ENCODE data around the gene REEP1.
A peak's percentile ranks its signal among the peaks of the same experiment; 100 is the strongest.
"Not testable (repeated sequence)": the region's sequence is repeated elsewhere in the genome, so short reads cannot be mapped to it uniquely, and the experiment has no call there.

The REEP1 gene

GRCh38 chr2:86337244-86337835, at the start of gene REEP1:
Gene REEP1, minus strand, starts transcription at chr2:86337626. Its CDS starts 116 bp downstream, at chr2:86337510.
- ATAC-seq = peak; percentile 36 to 53

DNA sequence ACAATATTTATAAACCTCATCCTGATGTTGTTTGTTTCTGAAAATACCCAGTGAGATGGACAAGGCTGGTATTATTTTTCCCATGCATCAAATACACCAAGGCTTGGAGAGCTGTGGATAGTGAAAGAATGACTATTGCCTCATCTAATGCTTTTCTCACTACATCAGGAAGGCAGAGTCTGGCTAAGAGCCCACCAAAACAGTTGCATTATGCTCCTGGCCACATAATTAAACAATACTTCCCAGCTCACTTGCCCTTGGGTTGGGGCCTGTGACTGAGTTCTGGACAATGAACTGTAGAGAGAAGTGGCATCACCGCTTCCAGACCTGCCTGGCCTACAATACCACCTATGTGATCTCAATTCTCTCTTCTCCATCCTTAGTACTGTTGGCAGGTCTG, 46.4 kb upstream of the REEP1 start:
- no peak for ATAC-seq

DNA sequence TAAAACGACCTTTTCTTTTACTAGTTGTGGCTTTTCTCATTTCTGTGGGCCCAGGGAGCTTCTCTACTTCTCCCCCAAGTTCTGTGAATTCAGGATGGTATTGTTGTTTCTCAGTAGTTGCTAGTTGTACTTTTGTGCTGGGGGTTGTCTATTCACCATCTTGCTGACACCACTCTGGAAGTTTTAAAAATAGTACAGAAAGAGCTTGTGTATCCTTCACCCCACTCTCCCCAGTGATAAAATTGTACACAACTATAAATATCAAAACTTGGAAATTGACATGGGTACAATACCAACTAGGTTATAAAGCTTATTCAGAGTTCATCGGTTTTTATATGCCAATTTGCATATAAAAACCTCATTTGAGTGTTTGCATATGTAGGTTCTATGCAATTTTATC, 45.3 kb upstream of the REEP1 start:
- ATAC-seq = no peak

DNA sequence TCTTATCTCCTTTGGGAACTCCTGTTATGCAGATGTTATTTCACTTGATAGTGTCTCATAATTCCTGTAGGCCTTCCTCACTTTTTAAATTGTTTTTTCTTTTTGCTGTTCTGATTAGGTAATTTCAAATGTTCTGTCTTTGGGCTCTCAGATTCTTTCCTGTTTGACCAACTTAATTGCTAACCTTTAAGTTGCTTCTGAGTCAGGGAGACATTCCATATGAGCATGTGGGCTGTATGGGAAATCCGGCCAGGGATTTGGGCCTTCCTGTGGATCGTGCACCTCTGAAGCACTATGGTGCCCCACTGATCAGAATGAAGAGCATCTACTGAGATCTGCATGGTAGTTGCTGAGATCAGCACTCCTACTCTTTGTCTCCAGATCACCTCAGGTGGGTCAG, 44.7 kb upstream of the REEP1 start:
- no peak for ATAC-seq

DNA sequence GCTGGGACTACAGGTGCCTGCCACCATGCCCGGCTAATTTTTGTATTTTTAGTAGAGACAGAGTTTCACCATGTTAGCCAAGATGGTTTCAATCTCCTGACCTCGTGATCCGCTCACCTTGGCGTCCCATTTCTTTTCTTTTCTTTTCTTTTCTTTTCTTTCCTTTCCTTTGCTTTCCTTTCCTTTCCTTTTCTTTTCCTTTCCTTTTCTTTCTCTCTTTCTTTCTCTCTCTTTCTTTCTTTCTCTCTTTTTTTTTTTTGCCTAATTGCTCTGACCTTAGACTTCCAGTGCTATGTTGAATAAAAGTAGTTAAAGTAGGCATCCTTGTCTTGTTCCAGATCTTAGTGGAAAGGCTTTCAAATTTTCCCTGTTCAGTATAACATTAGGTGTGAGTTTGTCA, 41.0 kb upstream of the REEP1 start:
- ATAC-seq = no peak

DNA sequence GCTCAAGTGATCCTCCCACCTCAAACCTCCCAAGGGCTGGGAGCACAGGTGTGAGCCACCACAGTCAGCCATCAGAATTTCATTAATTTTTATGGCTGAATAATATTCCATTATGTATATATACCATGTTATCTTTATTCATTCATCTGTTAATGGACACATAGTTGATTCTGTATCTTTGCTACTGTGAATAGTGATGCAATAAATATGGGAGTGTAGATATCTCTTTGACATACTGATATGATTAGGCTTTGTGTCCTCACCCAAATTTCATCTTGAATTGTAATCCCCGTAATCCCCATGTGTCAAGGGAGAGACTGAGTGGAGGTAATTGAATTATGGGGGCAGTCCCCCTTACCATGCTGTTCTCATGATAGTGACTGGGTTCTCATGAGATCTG, 38.2 kb upstream of the REEP1 start:
- ATAC-seq = no peak

DNA sequence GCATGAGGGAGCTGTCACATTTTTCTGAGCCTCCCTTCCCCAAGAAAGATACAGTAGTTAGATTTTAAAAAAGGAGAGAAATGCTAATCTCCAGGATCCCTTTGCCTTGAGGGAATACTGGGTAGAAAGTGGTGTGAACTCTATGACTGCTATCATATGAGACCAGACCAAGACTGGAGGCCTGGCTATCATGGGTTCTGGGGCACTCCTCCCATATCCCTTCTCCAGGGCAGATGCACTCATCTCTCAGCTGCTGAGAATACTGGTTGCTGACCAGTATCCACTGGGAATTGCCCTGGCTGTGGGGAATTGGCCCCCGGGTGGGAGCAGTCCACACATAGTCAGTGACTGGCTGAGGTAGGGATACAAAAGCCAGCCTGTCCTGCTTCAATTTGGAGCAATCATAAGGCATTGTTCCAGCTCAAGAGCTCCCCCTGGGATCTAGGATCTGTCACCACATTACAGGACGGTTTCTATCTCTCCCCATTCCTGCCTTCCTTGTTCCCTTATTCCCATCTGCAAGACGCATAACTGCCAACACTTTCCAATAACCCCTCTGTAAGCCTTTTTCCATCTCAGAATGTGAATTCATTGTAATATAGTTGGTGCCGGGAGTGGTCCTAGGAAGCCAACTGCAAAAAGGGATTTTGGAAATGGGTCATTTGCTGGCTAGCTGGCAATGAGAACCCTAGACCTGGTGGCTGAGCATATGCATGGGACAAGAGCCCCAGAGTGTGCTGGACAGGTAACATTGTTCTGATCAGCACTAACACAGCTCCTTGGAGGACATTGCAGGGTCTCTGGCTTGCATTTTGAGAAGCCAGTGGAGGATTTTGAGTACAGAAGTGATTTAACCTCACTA, 35.4 kb upstream of the REEP1 start:
- no peak for ATAC-seq

GRCh38 chr2:86372133-86372532, 34.7 kb upstream of the REEP1 start:
- no peak for ATAC-seq

GRCh38 chr2:86371527-86371926, 34.1 kb upstream of the REEP1 start:
- no peak for ATAC-seq

DNA sequence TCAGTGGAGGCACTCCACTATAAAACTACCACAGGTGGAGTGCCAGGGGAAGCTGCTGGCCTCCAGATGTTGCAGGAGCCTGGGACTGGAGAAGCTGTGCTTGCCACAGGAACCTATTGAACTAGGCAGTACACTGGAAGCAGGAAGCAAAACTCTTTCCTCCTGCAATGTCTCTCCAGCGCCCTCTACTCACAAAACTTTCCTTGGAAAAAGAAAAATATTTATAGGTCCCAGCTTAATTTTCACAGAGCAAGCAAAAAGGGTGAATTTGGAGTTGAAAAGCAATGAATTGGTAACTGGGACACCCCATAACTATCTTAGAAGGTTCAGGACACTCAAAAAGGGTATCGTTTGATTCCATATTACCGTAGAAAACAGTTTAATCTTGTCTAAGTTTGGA, 33.2 kb upstream of the REEP1 start:
- no peak for ATAC-seq

- ATAC-seq = peak; percentile 48 to 55
Observed at GRCh38 chr2:86368161-86368824, 30.9 kb upstream of the REEP1 start.

DNA sequence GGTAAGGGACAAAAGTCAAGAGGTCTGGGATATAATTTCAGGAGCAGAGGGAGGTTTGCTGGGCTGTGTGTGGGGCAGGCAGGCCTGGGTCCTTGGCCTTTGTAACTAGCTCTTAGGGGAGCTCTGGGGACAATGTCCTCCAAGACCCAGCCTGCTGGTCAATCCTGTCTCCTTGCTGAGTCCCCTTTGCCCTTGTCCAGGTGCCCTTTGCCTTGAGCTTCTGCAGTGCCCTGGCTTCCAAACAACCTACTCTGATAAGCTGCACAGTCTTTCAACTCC, 30.0 kb upstream of the REEP1 start:
- ATAC-seq = no peak

GRCh38 chr2:86366651-86367498, 29.4 kb upstream of the REEP1 start:
- no peak for ATAC-seq

GRCh38 chr2:86364894-86365293, 27.5 kb upstream of the REEP1 start:
- no peak for ATAC-seq

- no peak for ATAC-seq
Observed at GRCh38 chr2:86360776-86361175, 23.4 kb upstream of the REEP1 start.

DNA sequence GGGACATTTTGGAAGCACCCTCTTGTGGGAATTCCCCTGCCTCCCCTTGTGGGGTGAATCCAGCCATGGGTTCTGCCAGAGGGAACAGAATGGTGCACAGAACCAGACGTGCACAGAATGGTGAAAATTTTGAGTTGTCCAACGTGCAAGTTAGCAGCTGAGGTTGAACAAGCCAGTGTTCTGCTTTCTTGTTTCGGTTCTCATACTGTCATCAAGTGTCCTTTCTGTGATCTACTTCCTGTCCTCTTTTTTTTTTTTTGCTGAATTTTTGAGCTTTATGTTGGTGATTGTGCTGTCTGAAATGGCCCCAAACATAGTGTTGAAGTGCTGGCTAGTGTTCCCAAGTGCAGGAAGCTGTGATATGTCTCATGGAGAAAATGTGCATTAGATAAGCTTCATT, 21.5 kb upstream of the REEP1 start:
- no peak for ATAC-seq

- no peak for ATAC-seq
Observed at GRCh38 chr2:86357392-86357963, 20.1 kb upstream of the REEP1 start.

DNA sequence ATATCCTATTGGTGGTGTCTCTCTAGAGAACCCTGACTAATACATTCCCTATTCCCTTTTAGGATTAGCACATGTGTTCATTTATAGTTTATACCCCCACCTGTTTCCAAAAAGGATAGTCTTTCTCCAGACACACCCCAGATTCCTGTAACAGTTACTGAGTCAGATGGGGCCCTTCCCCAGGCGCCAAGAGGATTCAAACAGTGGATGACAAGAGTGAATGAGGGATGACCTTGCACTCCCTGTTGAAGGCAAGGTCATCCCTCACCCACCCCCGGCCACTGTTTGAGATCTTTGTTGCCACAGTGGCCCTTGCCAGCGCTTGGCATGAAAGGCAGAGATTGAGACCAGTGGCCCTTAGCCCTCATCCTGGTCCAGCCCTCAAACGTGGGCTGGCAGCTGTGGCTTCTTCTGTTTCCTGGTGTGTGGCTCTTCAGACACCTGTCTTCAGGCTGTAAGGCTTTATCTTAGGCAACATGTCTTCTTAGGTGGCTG, 15.3 kb upstream of the REEP1 start:
- no peak for ATAC-seq

GRCh38 chr2:86352137-86352726, 14.8 kb upstream of the REEP1 start:
- no peak for ATAC-seq

- no peak for ATAC-seq
Observed at GRCh38 chr2:86350751-86351150, 13.3 kb upstream of the REEP1 start.

DNA sequence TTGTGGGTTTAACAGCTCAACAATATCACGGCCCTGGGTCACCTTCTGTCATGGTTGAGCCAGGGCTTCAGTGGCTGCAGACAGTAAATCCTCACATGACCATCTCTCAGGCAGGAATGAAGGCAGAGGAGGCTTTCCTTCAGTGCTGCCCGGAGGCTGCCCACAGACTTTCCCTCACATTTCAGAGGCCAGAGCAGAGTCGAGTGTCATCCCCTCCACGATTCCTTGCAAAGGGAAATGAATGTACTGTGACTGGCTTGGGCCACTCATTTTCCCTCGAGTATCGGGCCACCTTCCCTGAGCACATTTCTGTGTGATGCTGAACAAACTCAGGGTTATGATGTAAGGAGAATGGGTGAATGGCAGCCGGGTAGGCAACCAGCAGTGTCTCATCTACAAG, 10.0 kb upstream of the REEP1 start:
- no peak for ATAC-seq

DNA sequence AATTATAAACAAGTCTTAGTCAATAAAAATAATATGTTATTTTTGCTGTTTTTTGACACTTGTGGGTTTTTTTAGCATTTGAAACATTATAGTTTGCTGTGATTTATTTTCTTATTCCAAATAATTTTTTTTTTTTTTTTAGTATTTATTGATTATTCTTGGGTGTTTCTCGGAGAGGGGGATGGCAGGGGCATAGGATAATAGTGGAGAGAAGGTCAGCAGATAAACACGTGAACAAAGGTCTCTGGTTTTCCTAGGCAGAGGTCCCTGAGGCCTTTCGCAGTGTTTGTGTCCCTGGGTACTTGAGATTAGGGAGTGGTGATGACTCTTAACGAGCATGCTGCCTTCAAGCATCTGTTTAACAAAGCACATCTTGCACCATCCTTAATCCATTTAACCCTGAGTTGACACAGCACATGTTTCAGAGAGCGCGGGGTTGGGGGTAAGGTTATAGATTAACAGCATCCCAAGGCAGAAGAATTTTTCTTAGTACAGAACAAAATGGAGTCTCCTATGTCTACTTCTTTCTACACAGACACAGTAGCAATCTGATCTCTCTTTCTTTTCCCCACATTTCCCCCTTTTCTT, 8.5 kb upstream of the REEP1 start:
- ATAC-seq = not testable (repeated sequence)
